ENCODE data around the gene KLK1.

Gene KLK1

GRCh38 chr19:50832666-50833065, 9.1 kb upstream of the KLK1 start:
- DNase-seq (ENCODE audit: low spot score) = no peak
- TF ChIP-seq CTCF (IDR thresholded peaks at IDR 0.05; ENCODE audit: extremely low read depth, insufficient read depth, missing control alignments) = no peak
- in situ Hi-C loops (cut with MboI; ENCODE audit: low pct_unique_long_range_greater_than_20kb, low sequenced_read_pairs, unreplicated experiment) = no loop called here

GRCh38 chr19:50831026-50831396, 7.4 kb upstream of the KLK1 start:
- in situ Hi-C loops (cut with MboI; ENCODE audit: low pct_unique_long_range_greater_than_20kb, low sequenced_read_pairs, unreplicated experiment) = no loop called here
- TF ChIP-seq CTCF (IDR thresholded peaks at IDR 0.05; ENCODE audit: extremely low read depth, insufficient read depth, missing control alignments) = no peak

GRCh38 chr19:50830266-50831025, 6.9 kb upstream of the KLK1 start:
- in situ Hi-C loops (cut with MboI; ENCODE audit: low pct_unique_long_range_greater_than_20kb, low sequenced_read_pairs, unreplicated experiment) = no loop called here
- no peak for TF ChIP-seq CTCF (IDR thresholded peaks at IDR 0.05; ENCODE audit: extremely low read depth, insufficient read depth, missing control alignments)

More at GRCh38 chr19:50831026-50831396, 7.4 kb upstream of the KLK1 start:
- no peak for DNase-seq (ENCODE audit: low spot score)

GRCh38 chr19:50829801-50830200, 6.2 kb upstream of the KLK1 start:
- no peak for TF ChIP-seq CTCF (IDR thresholded peaks at IDR 0.05; ENCODE audit: extremely low read depth, insufficient read depth, missing control alignments)
- in situ Hi-C loops (cut with MboI; ENCODE audit: low pct_unique_long_range_greater_than_20kb, low sequenced_read_pairs, unreplicated experiment) = no loop called here
- no peak for DNase-seq (ENCODE audit: low spot score)

More at GRCh38 chr19:50830266-50831025, 6.9 kb upstream of the KLK1 start:
- DNase-seq (ENCODE audit: low spot score) = no peak

GRCh38 chr19:50827476-50827875, 3.9 kb upstream of the KLK1 start:
- no peak for DNase-seq (ENCODE audit: low spot score)
- in situ Hi-C loops (cut with MboI; ENCODE audit: low pct_unique_long_range_greater_than_20kb, low sequenced_read_pairs, unreplicated experiment) = no loop called here
- no peak for TF ChIP-seq CTCF (IDR thresholded peaks at IDR 0.05; ENCODE audit: extremely low read depth, insufficient read depth, missing control alignments)

- no peak for DNase-seq (ENCODE audit: low spot score)
- in situ Hi-C loops (cut with MboI; ENCODE audit: low pct_unique_long_range_greater_than_20kb, low sequenced_read_pairs, unreplicated experiment) = no loop called here
- TF ChIP-seq CTCF (IDR thresholded peaks at IDR 0.05; ENCODE audit: extremely low read depth, insufficient read depth, missing control alignments) = no peak
Observed at GRCh38 chr19:50826492-50827240, 3.1 kb upstream of the KLK1 start.
